GM10266 (cell line): Measurements from ENCODE around the gene SV2C.
"Not testable (repeated sequence)": the region's sequence is repeated elsewhere in the genome, so short reads cannot be mapped to it uniquely, and the experiment has no call there.

Source experiments
- DNase-seq: peaks from one replicate; pipeline ENCODE4 v3.0.0; 2012; ENCODE audit errors: extremely low spot score
- TF ChIP-seq, protein P1 (sequence below): IDR thresholded peaks from 2 replicates; pipeline ENCODE4 v1.5.1; 2012; ENCODE audit warnings: mild to moderate bottlenecking, low read depth; ENCODE audit not compliant: control insufficient read depth, insufficient read depth; ENCODE audit errors: missing control alignments

The SV2C gene, protein sequence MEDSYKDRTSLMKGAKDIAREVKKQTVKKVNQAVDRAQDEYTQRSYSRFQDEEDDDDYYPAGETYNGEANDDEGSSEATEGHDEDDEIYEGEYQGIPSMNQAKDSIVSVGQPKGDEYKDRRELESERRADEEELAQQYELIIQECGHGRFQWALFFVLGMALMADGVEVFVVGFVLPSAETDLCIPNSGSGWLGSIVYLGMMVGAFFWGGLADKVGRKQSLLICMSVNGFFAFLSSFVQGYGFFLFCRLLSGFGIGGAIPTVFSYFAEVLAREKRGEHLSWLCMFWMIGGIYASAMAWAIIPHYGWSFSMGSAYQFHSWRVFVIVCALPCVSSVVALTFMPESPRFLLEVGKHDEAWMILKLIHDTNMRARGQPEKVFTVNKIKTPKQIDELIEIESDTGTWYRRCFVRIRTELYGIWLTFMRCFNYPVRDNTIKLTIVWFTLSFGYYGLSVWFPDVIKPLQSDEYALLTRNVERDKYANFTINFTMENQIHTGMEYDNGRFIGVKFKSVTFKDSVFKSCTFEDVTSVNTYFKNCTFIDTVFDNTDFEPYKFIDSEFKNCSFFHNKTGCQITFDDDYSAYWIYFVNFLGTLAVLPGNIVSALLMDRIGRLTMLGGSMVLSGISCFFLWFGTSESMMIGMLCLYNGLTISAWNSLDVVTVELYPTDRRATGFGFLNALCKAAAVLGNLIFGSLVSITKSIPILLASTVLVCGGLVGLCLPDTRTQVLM

DNA sequence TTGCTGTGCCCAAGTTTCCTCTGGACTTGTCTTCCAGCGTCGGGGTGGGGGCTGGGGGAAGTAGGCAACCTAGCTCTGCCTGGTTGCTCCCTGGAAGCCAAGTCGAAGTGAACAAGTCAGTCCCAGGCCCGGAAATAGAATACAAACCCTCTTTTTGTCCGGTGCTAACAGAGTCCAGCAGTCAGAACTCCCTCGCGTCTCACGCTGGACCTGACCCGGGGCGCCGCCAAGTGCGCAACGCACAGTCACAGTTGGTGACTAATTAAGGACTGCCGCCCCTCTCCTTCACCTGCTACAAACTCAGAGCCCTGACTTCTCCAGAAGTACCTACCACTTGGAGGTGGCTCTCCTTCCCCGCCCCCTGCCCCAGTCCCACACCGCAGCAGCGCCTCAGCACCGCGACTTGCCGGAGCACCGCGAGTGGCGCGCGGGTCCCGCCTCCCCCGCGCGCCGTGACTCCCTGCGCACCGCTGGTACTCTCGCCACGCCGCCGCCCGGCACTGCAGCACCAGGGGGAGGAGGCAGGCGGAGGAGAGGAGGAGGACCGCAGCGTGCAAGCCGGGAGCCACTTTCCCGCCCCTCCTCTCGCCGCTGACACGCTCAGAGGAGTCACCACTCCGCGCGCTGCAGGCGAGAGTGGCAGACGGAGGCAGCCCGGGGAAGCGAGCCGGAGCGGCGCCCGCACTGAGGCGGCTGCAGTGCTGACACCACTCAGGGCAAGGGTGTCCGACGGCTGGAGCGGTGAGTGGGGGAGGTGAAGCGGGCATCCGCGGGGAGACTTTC, at the start of gene SV2C:
SV2C (plus strand) TSS at position 612 of the 783 bp plus-strand sequence. CDS start 48,368 bp downstream, outside the sequence.
- peak; percentile 30 for DNase-seq
- TF ChIP-seq, protein P1, sequence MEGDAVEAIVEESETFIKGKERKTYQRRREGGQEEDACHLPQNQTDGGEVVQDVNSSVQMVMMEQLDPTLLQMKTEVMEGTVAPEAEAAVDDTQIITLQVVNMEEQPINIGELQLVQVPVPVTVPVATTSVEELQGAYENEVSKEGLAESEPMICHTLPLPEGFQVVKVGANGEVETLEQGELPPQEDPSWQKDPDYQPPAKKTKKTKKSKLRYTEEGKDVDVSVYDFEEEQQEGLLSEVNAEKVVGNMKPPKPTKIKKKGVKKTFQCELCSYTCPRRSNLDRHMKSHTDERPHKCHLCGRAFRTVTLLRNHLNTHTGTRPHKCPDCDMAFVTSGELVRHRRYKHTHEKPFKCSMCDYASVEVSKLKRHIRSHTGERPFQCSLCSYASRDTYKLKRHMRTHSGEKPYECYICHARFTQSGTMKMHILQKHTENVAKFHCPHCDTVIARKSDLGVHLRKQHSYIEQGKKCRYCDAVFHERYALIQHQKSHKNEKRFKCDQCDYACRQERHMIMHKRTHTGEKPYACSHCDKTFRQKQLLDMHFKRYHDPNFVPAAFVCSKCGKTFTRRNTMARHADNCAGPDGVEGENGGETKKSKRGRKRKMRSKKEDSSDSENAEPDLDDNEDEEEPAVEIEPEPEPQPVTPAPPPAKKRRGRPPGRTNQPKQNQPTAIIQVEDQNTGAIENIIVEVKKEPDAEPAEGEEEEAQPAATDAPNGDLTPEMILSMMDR, result no peak

DNA sequence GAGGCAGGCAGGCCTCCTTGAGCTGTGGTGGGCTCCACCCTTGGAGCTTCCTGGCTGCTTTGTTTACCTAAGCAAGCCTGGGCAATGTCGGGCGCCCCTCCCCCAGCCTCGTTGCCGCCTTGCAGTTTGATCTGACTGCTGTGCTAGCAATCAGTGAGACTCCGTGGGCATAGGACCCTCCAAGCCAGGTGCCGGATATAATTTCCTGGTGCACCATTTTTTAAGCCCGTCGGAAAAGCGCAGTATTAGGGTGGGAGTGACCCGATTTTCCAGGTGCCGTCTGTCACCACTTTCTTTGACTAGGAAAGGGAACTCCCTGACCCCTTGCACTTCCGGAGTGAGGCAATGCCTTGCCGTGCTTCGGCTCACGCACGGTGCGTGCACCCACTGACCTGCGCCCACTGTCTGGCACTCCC, 45.4 kb upstream of the SV2C start:
- not testable (repeated sequence) for DNase-seq

DNA sequence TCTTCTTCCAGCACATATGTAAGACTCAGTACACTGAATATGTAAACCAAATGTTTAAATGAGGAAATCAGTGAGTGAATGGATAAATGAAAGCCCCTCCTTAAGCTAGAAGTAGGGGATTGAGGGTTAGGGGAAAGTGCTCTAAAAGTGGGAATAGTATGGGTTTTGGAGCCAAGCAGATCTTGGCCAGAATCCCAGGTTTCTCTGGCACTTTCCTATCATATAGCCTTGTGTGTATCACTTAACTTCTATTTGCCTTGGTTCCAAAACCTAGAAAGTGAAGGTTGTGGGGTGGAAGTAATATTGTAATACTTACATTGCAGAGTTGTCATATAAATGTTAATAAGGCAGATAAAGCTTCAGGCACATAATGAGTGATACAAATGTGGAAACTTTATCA, 45.0 kb upstream of the SV2C start:
- no peak for DNase-seq
- TF ChIP-seq, protein P1, result no peak

DNA sequence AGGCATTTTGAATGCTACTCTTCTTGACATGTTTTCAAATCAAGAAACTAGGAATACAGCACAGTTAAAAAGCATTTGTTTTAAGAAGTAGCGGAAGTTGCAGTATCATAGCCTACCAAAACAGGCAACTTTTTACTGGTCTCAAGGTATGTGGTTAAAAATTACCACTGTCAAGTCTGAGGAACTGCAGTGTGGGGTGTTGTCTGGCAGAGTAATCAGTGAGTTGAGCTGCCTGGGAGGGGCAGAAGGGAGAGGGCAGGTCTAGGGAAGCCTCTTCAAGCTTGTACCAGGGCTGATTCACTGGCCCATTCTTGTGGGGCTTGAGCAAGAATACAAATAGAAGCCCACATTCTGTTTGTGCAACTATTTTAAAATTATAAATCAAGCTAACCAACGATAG, 42.4 kb upstream of the SV2C start:
- TF ChIP-seq, protein P1, result no peak
- DNase-seq, result no peak

DNA sequence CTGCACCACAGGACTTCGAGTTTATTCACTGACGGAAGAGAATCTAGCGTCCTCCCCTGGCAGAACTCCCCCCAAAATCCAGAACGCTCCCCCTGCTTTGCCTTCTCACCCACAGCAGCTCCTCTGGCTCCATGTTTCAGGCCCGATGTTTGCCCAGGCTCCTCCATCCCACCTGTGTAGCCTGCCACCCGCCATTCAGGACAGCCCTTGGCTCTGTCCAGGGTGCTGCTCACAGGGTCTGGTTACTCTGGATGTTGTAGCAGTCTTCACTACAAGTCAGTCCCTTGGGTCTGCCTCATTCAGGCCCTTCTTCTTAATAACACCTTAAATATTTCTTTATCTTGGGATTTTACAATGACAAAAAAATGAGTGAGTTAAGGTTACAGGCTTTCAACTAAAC, 41.3 kb upstream of the SV2C start:
- DNase-seq, result no peak
- TF ChIP-seq, protein P1, result no peak

DNA sequence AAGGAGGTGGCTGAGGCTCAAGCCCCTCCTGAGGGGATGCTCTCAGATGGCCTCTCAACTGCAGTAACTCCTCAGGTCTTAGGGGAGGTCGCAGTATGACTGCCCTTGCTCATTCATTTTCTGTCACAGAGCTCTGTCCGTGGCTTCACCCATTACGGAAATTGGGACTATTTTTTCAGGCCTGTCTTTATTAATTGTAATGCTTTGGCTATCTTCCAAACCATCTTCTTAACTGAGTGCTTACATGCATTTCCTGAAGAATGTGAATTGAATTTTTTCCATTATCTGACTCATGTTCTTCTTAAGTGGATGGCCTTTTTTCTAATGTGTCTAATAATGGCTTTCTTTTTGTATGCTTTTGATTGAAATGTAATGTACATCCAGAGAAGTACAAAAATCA, 36.4 kb upstream of the SV2C start:
- DNase-seq, result no peak
- TF ChIP-seq, protein P1, result no peak

DNA sequence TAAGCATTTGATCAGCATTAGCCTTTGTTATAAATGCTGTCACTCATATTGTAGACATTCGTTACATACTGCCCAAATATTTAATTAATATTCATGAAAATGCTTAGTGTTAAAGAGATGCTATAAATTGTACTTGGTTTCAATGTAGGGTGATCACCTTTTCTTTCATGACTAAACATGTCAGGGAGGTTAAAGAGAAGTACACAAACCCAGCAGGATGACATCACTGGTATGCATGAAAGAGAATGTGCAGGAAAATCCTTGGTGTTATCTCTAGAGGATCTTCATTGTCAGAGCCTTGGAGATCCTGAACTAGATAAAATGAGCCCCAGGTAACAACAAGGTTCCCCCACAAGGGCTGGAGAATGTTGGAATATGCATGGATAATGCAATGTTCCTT, 33.0 kb upstream of the SV2C start:
- DNase-seq, result no peak
- TF ChIP-seq, protein P1, result no peak
